SIG-M5 (cell line): ENCODE results near the gene OR7A10.

ENCODE experiments used
- DNase-seq: peaks from one replicate; lab custom pipeline; 2025; lab: John Stamatoyannopoulos, UW

The OR7A10 gene

DNA sequence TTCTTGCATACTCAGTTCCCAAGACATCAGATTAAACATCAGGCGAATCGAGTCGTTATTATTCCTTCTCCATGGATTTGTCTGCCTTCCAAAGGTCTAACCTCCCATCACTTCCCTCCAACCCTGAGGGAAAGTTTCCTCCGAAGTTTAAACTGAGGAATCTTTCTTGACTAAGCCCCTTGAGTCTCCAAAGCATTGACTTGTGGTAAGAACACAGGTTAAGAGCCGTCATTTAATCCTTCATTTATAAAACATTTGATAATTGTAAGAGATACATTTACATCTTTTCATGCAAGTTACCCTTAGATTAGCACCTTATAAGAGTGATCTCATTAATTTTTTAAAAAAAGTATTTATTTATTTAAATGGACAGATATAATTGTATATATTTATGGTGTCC is at the start of gene OR7A10:
Gene OR7A10 (minus strand): TSS at position 101 of the 400 bp plus-strand sequence. CDS start 7,045 bp downstream, outside the sequence.
- DNase-seq: no peak

DNA sequence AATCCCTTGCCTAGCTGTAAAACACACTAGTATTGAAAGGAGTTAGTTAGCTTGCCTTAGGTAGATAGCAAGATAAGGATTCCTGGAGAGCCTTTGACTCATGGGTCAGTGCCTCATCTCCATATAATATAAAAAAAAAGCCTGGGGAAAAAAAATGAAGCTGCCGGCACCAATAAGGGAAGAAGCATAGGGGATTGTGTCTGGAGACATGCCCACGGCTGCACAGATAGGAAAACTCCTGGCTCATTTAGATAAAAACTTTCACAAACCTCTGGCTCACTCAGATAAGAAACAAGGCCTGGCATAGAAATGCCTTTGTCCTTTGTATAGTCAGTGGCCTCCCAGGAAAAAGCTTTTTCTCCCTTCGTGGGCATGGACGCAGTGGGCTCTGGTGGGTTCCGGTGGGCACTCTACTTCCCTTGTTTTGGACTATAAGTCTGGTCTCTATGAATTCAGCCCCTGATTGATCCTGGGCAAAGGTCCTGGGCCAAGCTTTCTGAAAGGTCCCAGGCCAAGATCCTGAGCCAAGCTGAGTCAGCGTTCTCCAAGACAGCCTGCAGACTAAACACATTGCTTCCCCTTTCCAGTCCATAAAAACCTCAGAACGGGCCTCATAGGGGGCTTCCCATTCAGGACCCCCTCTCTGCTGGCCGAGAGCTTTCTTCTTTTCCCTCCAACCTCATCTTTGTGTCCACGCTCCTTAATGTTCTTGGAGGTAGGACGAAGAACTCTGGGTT is 42.1 kb upstream of the OR7A10 start:
- no peak for DNase-seq

DNA sequence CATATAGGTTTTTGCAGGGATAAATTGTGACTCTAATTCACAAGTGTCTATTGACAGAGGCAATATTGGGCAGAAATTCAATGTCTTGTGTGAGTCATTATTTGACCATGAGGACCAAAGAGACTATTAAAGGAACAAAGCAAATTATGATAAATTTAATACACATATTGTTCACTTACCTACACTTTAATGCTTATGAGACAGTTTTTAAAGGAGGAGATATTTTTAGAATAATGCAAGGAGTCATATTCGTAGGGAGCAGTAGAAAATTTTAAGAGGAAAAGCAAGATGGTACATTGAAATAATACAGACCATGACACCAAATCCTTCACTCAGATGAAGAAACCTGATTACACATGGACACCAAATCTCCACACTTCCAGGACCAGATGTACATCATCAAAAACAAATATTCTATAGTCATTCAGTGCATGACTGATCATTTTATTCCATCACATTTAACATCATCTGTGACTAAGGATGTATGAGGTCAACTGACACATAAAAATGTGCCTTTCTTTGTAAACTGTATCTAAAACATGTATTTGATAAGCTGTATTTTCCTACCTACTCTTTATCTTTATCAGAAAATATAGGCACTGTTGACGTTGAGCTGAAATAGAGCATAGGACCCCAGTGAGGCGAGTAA is 41.4 kb upstream of the OR7A10 start:
- DNase-seq: no peak

DNA sequence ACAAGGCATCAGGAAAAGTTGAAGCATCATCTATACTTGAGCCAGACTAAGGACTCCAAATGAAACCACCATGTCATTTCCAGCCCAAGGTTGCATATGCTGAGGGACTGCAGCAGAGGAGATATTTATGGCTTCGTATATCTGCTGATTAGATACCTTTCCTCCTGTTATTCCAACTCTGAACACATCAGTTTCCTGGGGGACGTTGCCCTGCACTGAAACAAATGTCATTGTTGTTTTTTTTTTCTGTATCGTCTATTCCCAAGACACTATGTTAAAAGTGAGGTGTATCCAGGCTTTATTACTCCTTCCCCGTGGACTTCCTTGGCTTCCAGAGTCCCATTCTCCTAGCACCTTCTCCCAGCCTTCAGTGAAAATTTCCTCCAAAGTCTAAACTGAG is 37.3 kb upstream of the OR7A10 start, which contains the start of gene OR7A17:
Gene OR7A17 (minus strand): TSS at position 101 of the 400 bp plus-strand sequence. CDS start 4,777 bp downstream, outside the sequence.
- no peak for DNase-seq

DNA sequence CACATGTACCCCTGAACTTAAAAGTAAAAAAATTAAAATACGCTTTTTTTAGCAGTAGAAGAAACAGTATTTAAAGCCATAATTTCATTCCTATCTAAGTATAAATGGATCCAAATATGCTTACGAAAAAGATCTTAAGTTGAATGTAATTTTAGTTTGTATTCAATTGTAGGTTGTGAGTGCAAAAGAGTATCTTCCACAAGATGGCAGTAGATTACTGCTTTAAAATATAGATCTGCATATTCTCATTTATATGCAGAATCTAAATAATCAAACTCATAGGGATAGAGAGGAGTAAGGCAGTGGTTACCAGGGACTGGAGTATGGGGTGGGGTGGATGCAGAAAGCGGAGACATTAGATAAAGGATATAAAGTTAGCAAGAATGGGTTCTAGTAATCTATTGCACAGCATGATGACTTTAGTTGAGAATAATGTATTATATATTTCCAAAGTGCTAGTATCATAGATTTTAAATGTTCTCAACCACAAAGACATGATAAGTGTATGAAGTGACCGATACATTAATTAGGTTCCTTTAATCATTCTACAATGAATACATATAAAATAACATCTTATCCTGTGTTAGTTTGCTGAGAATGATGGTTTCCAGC is 23.0 kb upstream of the OR7A10 start:
- no peak for DNase-seq

DNA sequence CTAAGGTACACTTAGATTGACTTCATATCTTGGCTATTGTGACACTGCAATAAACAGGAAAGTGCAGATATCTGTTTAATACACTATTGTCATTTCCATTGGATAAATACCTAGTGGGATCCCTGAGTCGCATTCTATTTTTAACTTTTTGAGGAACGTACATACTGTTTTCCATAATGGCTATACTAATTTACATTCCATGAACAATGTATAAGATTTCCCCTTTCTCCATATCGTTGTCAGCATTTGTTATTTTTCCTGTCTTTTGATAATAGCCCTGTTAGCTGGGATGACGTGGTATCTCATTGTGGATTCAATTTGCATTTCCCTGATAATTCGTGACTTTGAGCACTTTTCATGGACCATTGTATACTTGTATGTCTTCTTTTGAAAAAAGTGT is 19.8 kb upstream of the OR7A10 start:
- no peak for DNase-seq

DNA sequence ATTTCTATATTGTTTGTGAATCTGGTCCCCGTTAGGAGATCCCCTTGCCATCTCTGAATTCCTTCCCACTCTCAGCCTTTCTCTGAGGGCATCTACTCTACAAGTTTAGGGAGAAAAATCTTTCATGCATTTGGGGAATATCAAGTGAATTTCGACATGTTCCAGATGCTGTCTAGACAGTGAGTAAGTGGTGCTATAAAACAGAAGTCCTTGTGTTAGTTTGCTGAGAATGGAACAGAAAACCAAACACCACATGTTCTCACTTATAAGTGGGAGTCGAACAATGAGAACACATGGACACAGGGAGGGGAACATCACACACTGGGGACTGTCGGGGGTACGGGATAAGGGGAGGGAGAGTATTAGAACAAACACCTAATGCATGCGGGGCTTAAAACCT is 5.1 kb downstream of the OR7A10 start:
- no peak for DNase-seq

DNA sequence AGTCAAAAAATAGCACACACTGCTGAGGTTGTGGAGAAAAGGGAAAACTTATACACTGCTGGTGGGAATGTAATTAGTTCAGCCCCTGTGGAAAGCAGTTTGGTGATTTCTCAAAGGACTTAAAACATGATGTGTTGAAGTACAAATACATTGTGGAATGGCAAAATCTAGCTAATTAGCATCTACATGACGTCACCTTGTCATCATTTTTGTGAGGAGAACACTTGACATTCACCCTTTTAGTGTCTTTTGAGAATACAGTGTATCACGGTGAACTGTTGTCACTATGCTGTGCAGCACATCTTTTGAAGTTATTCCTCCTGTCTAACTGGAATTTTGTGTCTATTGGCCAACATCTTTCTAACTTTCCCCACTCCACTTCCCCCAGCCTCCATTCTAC is 5.6 kb downstream of the OR7A10 start:
- DNase-seq: no peak

DNA sequence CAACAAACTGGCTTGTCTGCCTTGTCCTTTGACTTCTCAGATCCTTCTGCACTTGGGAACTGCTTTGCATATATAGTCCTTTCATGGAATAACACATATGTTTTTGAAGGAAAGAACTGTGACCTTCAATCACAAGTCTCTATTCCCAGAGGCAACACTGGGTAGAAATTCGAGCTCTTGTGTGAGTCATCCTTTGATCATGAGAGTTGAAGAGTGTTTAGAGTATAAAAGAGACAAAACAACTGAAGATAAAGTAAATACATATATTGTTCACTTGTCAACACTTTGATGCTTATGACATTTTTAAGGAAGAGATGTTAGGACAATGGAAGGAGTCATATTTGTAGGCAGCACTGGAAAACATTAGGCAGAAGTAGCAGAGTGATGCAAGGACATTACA is 8.5 kb downstream of the OR7A10 start:
- no peak for DNase-seq

DNA sequence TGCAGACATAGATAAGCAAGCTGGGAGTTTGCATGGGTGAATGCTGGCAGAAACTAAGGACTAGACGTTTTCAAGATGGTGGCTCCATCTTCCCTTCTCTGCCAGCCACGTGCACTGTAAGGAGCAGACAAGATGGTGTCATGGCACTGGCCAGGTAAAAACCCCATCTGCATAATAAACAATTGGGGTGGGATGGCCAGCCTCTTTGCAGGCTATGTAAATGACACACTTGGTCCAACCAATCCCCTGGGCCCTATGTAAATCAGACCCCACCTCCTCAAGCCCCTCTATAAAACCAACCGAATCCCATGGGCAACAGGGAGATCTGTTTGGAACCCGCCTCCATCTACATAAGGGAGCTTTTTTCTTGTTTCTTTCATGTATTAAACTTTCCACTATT is 11.3 kb downstream of the OR7A10 start:
- no peak for DNase-seq

DNA sequence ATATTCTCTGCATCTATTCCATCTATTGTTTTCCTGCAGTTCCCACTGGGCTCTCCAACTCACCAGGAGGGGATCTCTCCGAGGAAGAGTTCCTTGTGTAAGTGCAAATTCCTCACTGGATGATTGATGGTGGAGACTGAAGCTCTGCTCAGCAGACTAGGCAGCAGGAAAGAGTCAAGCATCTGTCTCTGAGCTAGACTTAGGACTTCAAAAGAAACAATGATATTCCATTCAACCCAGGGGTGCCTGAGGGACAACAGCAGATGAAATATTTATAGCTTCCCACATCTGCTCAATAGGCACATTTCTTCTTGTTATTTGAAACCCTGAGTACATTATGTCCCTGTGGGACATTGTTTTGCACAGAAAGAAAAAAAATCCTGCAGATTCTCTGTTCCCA is 13.7 kb downstream of the OR7A10 start, which contains the start of the genes OR7A5 and OR7C1:
Gene OR7A5 (minus strand): TSS at position 175 of the 400 bp plus-strand sequence. CDS start 6,944 bp downstream, outside the sequence.
Gene OR7C1 (minus strand): TSS at position 175 of the 400 bp plus-strand sequence. CDS start 35,049 bp downstream, outside the sequence.
- no peak for DNase-seq

DNA sequence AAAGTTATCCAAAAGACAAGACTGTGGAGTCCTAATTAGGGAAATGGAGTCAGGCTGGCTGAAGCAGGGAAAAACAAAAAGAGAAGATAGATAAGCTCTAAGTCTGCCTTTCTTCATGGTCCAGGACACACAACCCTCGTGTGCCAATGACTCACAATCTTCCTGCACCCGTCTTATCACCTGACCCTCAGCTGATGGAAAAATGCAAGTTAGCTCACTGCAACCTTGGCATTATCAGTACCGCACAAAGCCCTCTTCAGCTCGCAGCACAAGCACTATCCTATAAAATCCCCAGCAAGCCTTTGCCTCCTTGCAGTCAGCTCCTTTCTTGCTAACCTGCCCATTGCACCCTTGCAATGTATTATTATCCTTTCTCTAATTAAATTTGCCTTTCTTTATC is 18.0 kb downstream of the OR7A10 start:
- no peak for DNase-seq

DNA sequence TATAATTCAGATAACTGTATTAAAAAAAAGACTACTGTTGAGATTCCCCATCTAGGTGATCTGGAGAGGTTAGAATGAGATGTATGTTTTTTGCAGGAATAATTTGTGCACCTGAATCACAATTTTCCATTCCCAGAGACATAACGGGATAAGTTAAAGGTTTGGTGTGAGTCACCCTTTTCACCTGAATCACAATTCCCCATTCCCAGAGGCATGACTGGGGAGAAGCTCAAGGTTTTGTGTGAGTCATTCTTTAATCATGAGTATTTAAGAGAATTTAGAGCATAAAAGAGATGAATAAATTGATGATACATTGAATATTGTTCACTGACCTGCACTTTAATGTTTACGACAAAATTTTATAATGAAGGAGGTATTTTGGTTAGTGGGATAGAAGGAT is 22.7 kb downstream of the OR7A10 start:
- no peak for DNase-seq

DNA sequence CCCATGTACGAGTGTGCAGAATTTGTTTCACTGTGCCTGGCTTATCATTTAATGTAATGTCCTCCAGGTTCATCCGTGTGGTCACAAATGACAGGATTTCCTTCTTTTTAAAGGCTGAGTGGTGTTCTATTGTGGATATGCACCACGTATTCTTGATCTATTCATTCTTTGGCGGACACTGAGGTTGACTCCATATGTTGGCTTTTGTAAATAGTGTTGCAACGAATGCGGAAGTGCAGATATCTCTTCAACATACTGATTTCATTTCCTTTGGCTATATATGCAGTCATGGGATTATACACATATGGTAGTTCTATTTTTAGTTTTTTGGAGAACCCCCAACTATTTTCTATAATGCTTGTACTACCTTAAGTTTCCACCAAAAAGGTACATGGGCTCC is 26.8 kb downstream of the OR7A10 start:
- no peak for DNase-seq

DNA sequence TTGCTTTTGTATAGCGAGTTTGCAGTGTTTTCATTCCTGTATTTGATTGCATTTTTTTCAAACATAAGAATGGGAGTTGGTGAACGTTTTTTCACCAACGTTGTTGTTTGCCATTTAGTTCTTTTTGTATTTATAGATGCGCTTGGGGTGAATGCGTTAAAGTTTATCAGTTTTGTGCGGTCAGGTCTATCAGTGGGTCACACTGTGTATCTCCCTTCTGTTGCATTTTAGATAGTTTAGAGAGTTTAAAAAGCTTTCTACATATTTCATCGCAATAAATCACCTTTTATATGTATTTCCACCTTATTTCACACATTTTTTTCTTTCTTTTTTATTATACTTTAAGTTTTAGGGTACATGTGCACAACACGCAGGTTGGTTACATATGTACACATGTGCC is 30.1 kb downstream of the OR7A10 start:
- no peak for DNase-seq

DNA sequence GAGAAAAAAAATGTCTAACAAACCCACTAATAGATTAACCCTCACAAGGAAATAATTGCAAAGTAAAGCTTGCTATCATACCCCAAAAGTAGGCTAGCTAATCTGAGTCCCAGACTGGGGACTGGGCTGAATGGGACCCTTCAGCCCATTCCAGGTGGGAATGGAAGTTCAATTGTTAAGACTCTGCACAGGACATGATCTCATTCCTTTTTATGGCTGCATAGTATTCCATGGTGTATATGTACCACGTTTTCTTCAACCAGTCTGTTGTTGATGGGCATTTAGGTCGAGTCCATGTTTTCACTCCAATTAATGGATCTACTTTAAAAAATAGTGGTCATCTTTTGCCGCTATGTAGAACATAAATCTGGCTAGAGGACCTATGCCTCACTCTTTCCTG is 31.7 kb downstream of the OR7A10 start:
- no peak for DNase-seq

DNA sequence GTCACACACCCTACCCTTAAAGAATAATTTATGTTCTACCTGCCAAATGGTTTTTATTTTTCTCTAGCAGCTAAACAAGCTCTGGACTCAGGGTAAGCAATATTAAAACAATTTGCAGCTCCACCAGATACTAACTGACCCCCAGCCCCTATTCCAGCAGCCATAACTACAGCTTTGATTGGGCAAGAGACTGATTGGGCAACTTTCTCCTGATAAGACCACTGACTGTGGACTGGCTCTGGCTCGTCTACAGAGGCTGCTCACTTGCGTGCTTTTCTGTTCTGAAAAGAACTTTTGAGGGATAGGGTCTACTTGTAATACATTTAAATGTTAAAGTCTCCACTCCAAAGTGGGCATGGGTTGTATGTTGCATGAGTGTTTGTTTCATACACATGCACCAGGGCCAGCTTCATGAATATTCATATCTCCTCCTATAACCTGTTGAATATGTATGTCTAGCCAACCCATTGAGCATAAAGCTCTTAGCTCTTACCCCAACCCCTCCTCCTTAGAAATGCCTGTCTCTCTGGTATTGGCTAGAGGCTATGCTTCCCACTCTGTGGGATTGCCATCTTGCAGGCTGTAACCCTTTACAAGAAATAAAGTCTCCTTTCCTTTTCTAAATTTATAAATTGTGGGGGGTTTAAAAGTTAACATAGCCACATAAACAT is 33.6 kb downstream of the OR7A10 start:
- no peak for DNase-seq

DNA sequence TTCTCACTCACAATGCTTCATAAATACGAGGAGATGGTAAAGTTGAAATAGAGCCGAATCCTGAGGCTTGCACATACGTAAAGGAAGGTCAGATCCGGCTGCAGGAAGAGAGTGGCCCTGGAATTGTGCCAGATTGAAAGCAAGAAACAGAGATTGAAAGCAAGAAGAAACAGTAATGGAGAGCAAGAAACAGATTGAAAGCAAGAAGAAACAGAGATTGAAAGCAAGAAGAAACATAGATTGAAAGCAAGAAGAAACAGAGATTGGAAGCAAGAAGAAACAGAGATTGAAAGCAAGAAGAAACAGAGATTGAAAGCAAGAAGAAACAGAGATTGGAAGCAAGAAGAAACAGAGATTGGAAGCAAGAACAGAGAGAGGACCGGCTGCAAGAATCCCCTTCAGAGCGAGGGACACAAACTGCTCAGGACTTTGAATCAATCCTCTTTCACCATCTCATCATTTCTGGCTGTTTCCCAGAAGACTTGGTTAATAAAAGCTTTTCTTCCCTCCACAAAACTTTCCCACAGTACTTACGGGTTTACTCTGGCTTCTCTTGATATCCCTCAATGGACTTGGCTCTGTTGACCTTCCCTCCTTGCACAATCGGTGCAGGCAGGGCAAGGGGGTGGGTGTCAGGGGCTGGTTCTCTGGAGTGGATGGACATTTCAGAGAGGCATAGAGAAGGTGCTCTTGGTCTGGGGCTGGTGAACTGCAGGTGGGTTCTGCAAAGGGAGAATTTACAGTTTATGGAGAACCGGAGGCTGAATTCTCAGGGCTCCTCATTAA is 39.3 kb downstream of the OR7A10 start:
- no peak for DNase-seq

DNA sequence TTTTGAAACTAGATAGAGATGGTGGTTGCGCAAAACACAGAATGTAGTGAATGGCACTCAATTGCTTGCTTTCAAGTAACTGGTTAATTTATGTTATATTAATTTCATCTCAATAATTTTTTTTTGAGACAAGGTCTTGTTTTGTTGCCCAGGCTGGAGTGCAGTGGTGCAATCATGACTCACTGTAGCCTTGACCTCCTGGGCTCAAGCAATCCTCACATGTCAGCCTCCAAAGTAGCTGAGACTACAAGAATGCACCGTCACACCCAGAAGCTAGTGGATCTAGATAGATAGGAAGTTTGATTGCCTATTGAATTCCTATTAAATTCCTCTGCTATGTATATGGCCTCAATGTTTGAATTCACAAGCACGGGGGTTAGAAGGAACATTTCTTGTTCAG is 44.0 kb downstream of the OR7A10 start:
- no peak for DNase-seq

DNA sequence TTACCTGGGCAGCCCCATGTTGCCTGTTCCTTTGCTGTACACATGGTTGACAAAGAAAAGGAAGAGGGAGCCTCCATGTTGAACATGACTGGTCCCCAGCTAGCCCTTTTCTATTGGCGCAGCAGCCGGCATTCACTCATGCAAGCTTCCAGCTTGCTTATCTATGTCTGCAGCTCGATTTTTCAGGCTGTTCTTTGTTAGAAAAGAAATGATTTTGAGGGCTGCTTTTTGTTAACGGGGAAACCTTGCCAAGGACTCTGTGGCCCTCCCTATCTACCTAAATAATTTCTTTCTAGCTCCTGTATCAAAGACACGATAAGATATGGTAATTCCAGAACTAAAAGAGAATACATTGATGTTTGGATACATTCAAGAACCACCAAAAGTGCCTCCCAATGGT is 50.0 kb downstream of the OR7A10 start:
- DNase-seq: no peak

DNA sequence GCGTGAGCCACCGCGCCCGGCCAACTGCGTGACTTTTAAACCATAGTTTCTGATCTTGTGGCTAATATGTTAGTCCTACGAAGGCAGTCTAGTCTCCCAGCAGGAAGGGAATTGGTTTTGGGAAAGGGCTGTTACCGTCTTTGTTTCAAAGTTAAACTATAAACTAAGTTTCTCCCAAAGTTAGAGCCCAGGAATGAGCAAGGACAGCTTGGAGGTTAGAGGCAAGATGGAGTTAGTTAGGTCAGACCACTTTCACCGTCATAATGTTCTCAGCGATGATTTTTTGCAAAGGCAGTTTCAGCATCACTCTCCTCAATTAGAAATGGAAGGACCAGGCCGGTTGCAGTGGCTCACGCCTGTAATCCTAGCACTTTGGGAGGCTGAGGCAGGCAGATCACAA is 52.7 kb downstream of the OR7A10 start:
- DNase-seq: no peak
